G401.6 (cell line): ENCODE data around the gene SLC9A6.
"Not testable (repeated sequence)": the region's sequence is repeated elsewhere in the genome, so short reads cannot be mapped to it uniquely, and the experiment has no call there.

Experiments
- FAIRE-seq: peaks from 2 replicates; lab custom pipeline; 2012; peaks lifted over from hg19 to GRCh38; lab: Jason Lieb, UNC

Gene SLC9A6

GRCh38 chrX:136030303-136031191, 45.3 kb downstream of the SLC9A6 start:
- no peak for FAIRE-seq

- no peak for FAIRE-seq
Observed at GRCh38 chrX:136031626-136032025, 46.4 kb downstream of the SLC9A6 start.

- FAIRE-seq = no peak
Observed at GRCh38 chrX:136032370-136032769, 47.1 kb downstream of the SLC9A6 start.

DNA sequence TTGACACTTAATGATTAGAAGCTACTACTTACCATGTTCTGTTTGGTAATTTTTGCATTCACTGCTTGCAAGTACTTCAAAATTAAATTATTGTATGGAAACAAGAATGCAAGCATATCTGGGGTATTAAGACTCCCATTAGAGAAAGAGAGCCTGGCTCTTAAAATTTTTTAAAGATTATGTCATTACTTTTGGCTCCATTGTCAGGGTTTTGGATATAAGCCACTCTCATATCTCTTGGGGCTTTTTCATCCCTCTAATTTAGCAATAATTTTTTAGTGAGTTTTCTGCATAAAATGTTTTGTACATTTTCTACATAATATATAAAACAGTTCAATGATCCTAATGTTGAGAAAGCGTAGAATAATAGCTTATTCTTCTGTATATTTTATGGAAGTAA, 49.4 kb downstream of the SLC9A6 start:
- no peak for FAIRE-seq

DNA sequence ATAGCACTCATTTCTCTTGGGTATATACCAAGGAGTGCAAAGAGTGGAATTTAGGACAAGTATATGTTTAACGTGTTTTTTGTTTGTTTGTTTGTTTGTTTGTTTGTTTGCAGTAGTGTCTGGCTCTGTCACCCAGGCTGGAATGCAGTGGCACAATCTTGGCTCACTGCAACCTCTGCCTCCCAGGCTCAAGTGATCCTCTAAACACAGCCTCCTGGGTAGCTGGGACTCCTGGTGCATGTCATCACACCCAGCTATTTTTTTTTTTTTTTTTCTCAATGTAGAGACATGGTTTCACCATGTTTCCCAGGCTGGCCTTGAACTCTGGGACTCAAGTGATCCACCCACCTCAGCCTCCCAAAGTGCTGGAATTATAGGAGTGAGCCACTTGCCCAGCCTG, 50.4 kb downstream of the SLC9A6 start:
- FAIRE-seq = no peak

DNA sequence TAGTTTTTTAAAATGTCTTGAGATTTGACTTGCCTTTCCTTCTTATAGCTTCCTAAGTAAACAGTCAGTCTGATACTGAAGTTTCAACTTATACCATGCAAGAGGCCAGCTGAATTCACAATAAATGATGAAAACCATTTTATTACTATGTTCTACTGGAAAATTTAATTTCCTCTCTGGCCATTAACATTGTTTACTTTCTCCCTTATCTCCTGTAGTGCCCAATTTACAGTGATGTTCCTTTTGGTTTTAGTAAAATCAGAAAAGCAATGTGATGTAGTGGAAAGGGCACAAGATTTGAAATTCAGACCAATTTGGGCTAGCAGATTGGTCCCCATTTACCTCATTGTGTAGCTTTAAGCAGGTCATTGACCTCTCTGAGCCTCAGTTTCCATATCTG, 54.2 kb downstream of the SLC9A6 start:
- no peak for FAIRE-seq

- no peak for FAIRE-seq
Observed at GRCh38 chrX:136039968-136040367, 54.7 kb downstream of the SLC9A6 start.

DNA sequence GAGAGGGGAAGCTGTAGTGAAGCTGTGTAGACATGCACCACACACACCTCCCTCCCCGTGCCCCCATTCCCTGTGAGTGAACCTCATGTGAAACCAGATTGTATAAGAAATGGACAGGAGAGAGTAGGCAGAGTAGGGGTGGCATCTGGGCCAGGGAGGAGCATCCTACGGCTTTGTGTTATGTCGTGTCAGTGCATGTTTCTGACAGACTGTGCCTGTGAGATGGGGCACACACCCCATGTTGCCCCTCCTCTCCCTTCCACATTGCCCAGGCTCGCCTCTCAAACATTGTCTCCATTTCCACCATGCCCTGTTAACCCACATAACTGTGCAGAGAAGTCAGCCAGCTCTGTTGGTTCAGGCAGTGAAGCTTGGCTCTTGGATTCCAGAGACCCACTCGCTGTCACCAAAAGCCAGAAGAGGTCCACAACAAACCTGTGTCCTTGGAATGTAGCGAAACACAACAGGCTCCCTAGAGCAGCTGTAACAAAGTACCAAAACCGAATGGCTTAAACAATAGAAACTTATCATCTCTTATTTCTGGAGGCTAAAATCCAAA, 56.1 kb downstream of the SLC9A6 start:
- FAIRE-seq = no peak

DNA sequence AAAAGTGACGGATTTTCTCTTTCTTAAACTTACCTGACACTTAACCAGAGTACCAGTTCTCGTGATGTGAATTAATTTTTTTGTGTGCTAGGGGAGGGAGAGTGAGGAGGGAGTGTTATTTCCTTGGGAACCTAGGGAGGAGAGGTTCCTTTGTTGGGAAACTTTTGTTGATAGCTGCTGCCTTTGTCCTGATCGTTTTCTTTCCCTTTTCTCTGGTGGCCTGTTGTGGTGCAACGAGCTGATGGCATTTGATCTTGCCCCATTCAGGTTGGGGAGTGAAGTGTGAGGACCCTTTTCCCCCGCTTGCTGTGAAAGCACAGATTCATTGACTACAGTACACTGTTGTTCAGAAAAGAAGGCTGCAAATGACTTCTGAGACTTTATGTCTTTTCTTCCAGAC, 59.8 kb downstream of the SLC9A6 start:
- no peak for FAIRE-seq

DNA sequence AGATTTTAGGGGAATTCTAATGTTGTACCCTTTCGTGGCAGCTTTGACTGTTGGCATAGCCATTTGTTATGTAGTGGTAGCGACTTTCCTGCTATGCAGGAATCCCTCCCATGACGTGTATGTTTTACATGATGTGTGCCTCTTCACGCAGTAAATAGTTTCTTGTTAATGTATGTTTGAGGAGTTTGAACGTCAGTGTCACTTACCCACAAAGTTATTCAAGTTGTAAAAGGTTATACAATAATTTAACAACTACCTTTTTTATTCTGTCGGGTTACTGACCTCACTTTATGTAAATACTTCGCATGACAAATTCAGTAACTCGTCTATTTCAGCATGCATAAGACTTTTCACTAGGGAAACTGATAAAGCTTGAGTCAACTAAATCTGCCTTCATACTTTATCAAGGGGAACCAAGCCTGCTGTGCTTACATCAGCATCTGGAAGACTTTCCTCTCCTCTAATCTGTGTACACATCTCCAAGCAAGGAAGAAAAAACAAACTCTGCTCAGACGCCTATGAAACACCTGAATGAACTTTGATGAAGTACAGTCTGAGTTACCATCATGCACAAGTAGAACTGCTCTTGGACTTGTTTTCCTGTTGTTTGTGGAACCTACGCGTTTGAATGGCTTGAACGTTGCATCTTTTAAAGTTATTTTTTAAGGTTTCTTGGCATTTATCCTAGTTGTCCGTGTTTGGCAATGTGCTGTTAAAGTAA, 61.2 kb downstream of the SLC9A6 start:
- no peak for FAIRE-seq

GRCh38 chrX:136047016-136047642, 61.9 kb downstream of the SLC9A6 start:
- no peak for FAIRE-seq

DNA sequence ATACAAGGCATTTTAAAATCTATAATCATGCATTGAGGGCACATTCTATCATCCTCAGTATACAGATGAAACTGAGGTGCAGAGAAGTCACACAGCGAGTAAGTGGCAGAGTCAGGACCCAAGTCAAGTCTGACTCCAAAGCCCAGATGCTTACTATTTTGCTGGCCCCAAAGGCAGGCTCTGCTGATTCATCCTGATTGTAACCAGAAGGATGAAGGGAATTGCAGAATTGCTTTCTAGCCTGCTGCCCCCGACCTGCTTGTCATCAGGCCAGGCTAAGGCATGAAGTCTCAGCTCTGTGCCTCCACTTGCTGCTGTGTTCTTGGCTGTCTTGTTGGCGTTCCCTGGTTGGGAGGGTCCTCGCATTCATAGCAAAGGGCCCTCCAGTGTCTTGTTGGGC, 62.7 kb downstream of the SLC9A6 start:
- FAIRE-seq = no peak

DNA sequence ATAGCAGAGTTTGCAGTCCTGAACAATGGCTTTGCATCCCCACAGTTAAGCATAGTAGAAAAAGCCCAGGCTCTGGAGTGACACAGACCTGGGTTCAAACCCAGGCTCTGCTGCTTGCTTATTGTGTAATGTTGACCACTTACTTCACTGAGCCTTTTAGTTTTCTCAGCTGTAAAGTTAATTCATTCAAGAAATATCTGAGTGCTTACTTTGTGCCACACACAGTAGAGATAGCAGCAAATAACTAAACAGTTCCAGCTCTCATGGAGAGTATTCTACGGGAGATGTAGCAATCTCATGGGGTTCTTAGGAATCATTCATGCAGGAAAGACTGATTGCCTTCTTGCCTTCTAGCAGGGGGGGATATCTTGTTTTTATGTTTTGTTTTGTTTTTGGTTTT, 63.2 kb downstream of the SLC9A6 start:
- FAIRE-seq = no peak

- FAIRE-seq = no peak
Observed at GRCh38 chrX:136049608-136050007, 64.4 kb downstream of the SLC9A6 start.

GRCh38 chrX:136050875-136051274, 65.6 kb downstream of the SLC9A6 start:
- FAIRE-seq = not testable (repeated sequence)

DNA sequence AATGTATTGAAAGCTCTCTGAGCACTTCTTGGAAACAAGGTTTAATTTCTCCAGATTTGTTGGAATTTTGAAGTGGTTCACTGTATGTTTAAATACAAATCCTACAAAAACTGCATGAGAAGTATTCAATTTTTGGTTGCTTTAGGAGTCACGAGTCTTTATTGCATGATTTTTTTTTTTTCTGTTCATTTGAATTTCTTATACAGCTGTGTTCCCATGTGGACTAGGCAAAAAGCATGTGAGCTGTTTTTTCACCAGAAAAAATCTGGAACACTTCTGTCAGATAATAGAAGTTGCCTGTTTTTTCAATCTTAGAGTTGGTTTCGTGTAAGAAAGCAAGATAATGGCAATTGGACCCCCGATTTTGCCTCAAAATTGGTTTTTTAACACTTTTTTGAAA, 66.4 kb downstream of the SLC9A6 start:
- FAIRE-seq = no peak

DNA sequence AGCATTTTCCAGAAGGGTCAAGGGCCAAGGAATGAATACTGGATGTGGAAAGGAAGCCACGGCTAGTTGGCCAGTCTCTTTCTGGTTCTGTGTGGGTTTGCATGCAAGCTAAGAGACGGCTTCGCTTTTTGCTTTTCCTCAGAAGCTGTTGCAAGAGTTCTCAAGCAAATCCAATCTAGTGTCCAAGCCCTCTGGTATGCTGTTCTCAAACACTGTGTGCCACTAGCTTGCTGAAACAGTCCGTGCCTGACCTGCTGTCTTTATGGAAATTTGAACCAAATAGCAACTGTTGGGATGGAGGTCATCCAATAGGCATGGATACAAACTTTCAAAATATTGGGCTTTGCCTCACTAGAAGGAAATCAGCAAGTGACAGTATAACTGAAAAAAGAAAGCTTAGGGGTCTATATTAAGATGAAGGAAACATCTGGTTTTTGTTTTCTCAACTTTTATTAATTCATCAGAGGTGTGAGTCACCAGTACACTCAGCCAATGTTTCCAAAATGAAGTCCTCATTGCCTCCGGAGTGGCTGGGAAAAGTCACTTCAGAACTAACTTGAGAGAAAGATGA, 70.5 kb downstream of the SLC9A6 start:
- FAIRE-seq = no peak

DNA sequence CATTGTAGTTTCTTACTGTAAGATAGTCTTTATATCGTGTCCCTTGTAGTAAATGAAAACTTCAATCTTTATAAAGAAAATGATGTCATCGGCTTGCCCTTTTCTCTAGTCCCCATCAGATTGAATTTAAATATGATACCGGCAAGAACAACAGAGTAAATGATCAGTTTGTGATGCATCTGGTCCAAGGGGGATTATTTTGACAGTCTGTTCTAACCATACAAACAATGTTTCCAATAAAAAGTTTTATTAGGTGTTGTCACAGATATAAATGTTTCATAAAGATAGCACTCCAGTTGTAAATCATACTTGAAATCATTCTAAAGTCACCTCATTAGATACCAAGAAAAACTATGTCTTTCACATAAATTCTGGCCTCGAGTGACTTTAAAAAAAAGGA, 72.3 kb downstream of the SLC9A6 start:
- FAIRE-seq = no peak

- no peak for FAIRE-seq
Observed at GRCh38 chrX:136059350-136059749, 74.1 kb downstream of the SLC9A6 start.

- no peak for FAIRE-seq
Observed at GRCh38 chrX:136061286-136061685, 76.1 kb downstream of the SLC9A6 start.

DNA sequence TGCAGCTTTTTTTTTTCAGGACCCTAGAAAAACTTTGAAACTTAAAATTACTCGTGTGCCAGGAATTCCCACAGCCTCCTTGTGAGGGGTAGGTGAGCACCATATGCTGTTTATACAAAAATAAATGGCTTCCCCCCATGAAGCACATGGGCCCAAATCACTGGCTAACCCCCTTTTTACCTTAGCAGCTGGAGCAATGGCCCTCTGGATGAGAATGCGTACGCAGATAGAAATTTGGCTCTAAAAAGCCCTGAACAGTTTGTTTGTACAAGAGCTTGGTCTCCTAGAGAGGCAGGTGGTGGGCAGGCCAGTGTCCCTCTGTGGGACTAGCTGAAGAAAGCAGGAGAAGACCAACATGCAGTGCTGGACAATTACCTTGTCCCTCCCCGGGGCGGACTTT, 76.5 kb downstream of the SLC9A6 start:
- no peak for FAIRE-seq

- FAIRE-seq = no peak
Observed at GRCh38 chrX:136063340-136064079, 78.3 kb downstream of the SLC9A6 start.
